ENCODE data around the gene EXOSC1. TPM values are rescaled to one million over a fixed set of nuclear protein-coding genes. Genes with fewer than 3 reads are reported as not detected.
A peak's percentile ranks its signal among the peaks of the same experiment; 100 is the strongest.

The EXOSC1 gene
- polyA plus RNA-seq, 1 experiment, result 47.6 TPM

GRCh38 chr10:97459933-97460332 is 14.1 kb upstream of the EXOSC1 start:
- DNase-seq (ENCODE audit: low read depth, low spot score), result no peak
- Histone ChIP-seq H3K27me3 (ENCODE audit: control insufficient read depth, insufficient read depth, low read length) (no peaks in the 10 kb centered on the region), H3K4me3 (ENCODE audit: low read depth, low read length) (no peak overlapping the region), H3K27ac (ENCODE audit: low read depth, low read length) (no peak overlapping the region), H3K9me3 (ENCODE audit: control insufficient read depth, insufficient read depth, low read length) (no peaks in the 10 kb centered on the region)
- no peak for TF ChIP-seq CTCF (IDR thresholded peaks at IDR 0.05; ENCODE audit: low read depth, low read length)
- ChIA-PET POLR2A (no interaction called here), CTCF (no interaction called here)

GRCh38 chr10:97459111-97459510 is 13.3 kb upstream of the EXOSC1 start:
- no peak for DNase-seq (ENCODE audit: low read depth, low spot score)
- POLR2A ChIA-PET, result no interaction called here
- Histone ChIP-seq H3K27ac (ENCODE audit: low read depth, low read length) (no peak overlapping the region), H3K4me3 (ENCODE audit: low read depth, low read length) (no peak overlapping the region), H3K9me3 (ENCODE audit: control insufficient read depth, insufficient read depth, low read length) (no peaks in the 10 kb centered on the region), H3K27me3 (ENCODE audit: control insufficient read depth, insufficient read depth, low read length) (no peaks in the 10 kb centered on the region)
- CTCF ChIA-PET, result no interaction called here
- no peak for TF ChIP-seq CTCF (IDR thresholded peaks at IDR 0.05; ENCODE audit: low read depth, low read length)

GRCh38 chr10:97456686-97457065 is 10.9 kb upstream of the EXOSC1 start:
- TF ChIP-seq CTCF (IDR thresholded peaks at IDR 0.05; ENCODE audit: low read depth, low read length), result no peak
- ChIA-PET POLR2A (no interaction called here), CTCF (interaction anchor here (0.6 to 2.6 kb wide), 3 partner anchors 97 to 270 kb away, joined by 3 to 9 read pairs (median 4); no protein-coding TSS in a partner anchor)
- no peaks in the 10 kb centered on the region for H3K9me3 ChIP-seq (ENCODE audit: control insufficient read depth, insufficient read depth, low read length)
- no peak overlapping the region for H3K27ac ChIP-seq (ENCODE audit: low read depth, low read length)
- DNase-seq (ENCODE audit: low read depth, low spot score), result no peak
- H3K4me3 ChIP-seq (ENCODE audit: low read depth, low read length), result no peak overlapping the region
- H3K27me3 ChIP-seq (ENCODE audit: control insufficient read depth, insufficient read depth, low read length), result no peaks in the 10 kb centered on the region

GRCh38 chr10:97456034-97456685 is 10.4 kb upstream of the EXOSC1 start:
- no peak for DNase-seq (ENCODE audit: low read depth, low spot score)
- Histone ChIP-seq H3K4me3 (ENCODE audit: low read depth, low read length) (no peak overlapping the region), H3K9me3 (ENCODE audit: control insufficient read depth, insufficient read depth, low read length) (no peaks in the 10 kb centered on the region), H3K27ac (ENCODE audit: low read depth, low read length) (peak overlapping the region; percentile 2), H3K27me3 (ENCODE audit: control insufficient read depth, insufficient read depth, low read length) (no peaks in the 10 kb centered on the region)
- no peak for TF ChIP-seq CTCF (IDR thresholded peaks at IDR 0.05; ENCODE audit: low read depth, low read length)
- CTCF ChIA-PET, result interaction anchor here (0.6 to 2.6 kb wide), 4 partner anchors 8 to 279 kb away, joined by 3 to 12 read pairs (median 6); no protein-coding TSS in a partner anchor
- POLR2A ChIA-PET, result no interaction called here

GRCh38 chr10:97454330-97455036 is 8.7 kb upstream of the EXOSC1 start:
- TF ChIP-seq CTCF (IDR thresholded peaks at IDR 0.05; ENCODE audit: low read depth, low read length), result no peak
- no peaks in the 10 kb centered on the region for H3K27me3 ChIP-seq (ENCODE audit: control insufficient read depth, insufficient read depth, low read length)
- POLR2A ChIA-PET, result interaction anchor here (0.7 kb wide), 1 partner anchor 114 kb away, joined by 3 read pairs; no protein-coding TSS in a partner anchor
- CTCF ChIA-PET, result interaction anchor here (2.4 kb wide), 1 partner anchor 10 kb away, joined by 12 read pairs; no protein-coding TSS in a partner anchor
- H3K4me3 ChIP-seq (ENCODE audit: low read depth, low read length), result no peak overlapping the region
- H3K9me3 ChIP-seq (ENCODE audit: control insufficient read depth, insufficient read depth, low read length), result no peaks in the 10 kb centered on the region
- DNase-seq (ENCODE audit: low read depth, low spot score), result no peak
- peak overlapping the region; percentile 52 for H3K27ac ChIP-seq (ENCODE audit: low read depth, low read length)
